Chondrocyte (in vitro differentiated cells): Measurements from ENCODE around the gene SLC26A11. TPM values are rescaled to one million over a fixed set of nuclear protein-coding genes. Genes with fewer than 3 reads are reported as not detected.

Experiments used
- DNase-seq: peaks from one replicate; pipeline ENCODE4 v3.0.0; 2021; ENCODE audit warnings: mixed read lengths, low spot score
- H3K27ac Mint-ChIP-seq: one replicate; pipeline ENCODE4 v1.8.0; 2021; ENCODE audit warnings: mild to moderate bottlenecking, moderate library complexity, mixed read lengths; ENCODE audit not compliant: unreplicated experiment
- H3K27me3 Mint-ChIP-seq: 2 replicates; pipeline ENCODE4 v1.8.0; 2021; ENCODE audit warnings: low read depth, mixed read lengths
- H3K36me3 Mint-ChIP-seq: 2 replicates; pipeline ENCODE4 v1.8.0; 2021; ENCODE audit warnings: low read depth, mixed read lengths
- H3K4me1 Mint-ChIP-seq: 2 replicates; pipeline ENCODE4 v1.8.0; 2021; ENCODE audit warnings: low read depth, mild to moderate bottlenecking, mixed read lengths
- H3K4me3 Mint-ChIP-seq: one replicate; pipeline ENCODE4 v1.8.0; 2021; ENCODE audit warnings: mild to moderate bottlenecking, moderate library complexity, mixed read lengths; ENCODE audit not compliant: unreplicated experiment
- H3K9me3 Mint-ChIP-seq: 2 replicates; pipeline ENCODE4 v1.8.0; 2021; ENCODE audit warnings: low read depth, mixed read lengths
- total RNA-seq: library from RNA; stranded (reverse); gene quantifications from 3 replicates; pipeline ENCODE4 v1.2.1, GENCODE V29; 2021
- TF ChIP-seq, protein P1 (sequence below): fragments of 200-600 bp; sonication (generic); IDR thresholded peaks from 2 replicates; pipeline ENCODE4 v1.5.0; 2021; ENCODE audit warnings: antibody characterized with exemption, mild to moderate bottlenecking, moderate library complexity

Gene SLC26A11
- total RNA-seq, 1 donor from 2014 or later, result 16.2 TPM

DNA sequence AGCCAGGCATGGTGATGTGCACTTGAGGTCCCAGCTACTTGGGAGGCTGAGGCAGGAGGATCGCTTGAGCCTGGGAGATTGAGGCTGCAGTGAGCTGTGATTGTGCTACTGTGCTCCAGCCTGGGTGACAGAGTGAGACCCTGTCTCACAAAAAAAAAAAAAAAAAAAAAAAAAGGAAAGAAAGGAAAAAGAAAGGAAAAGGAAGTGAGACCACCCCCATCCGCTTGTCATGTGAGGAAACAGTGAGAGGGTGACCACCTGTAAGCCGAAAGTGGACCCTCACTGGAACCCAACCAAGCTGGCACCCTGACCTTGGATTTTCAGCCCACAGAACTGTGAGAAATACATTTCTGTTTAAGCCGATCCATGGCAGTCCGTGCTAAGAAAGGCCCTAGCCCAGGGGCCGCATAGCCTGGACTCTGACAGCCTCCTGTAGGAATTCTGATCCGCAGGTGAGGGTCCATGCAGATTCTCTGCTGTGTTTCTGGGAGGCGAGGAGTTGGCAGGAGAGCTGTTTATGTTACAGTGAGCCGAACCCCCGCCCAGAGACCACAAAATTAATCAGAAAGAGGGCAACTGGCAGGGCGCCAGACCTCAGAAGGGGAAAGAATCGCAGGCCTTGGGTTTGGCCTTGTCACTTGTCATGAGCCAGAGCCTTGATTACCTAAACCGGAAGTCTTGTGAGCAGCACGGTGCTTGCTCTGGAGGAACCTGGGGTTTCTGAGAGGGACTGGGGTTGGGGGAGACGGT is 1.0 kb upstream of the SLC26A11 start:
- TF ChIP-seq, protein P1, sequence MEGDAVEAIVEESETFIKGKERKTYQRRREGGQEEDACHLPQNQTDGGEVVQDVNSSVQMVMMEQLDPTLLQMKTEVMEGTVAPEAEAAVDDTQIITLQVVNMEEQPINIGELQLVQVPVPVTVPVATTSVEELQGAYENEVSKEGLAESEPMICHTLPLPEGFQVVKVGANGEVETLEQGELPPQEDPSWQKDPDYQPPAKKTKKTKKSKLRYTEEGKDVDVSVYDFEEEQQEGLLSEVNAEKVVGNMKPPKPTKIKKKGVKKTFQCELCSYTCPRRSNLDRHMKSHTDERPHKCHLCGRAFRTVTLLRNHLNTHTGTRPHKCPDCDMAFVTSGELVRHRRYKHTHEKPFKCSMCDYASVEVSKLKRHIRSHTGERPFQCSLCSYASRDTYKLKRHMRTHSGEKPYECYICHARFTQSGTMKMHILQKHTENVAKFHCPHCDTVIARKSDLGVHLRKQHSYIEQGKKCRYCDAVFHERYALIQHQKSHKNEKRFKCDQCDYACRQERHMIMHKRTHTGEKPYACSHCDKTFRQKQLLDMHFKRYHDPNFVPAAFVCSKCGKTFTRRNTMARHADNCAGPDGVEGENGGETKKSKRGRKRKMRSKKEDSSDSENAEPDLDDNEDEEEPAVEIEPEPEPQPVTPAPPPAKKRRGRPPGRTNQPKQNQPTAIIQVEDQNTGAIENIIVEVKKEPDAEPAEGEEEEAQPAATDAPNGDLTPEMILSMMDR, result no peak
- Mint-ChIP-seq H3K4me1 (peaks cover 19% of the 10 kb centered on the region), H3K9me3 (no peaks in the 10 kb centered on the region), H3K4me3 (peak overlapping the region; percentile 89), H3K27ac (peak overlapping the region; percentile 91), H3K27me3 (no peaks in the 10 kb centered on the region), H3K36me3 (peaks cover 12% of the 10 kb centered on the region)
- DNase-seq, result no peak

DNA sequence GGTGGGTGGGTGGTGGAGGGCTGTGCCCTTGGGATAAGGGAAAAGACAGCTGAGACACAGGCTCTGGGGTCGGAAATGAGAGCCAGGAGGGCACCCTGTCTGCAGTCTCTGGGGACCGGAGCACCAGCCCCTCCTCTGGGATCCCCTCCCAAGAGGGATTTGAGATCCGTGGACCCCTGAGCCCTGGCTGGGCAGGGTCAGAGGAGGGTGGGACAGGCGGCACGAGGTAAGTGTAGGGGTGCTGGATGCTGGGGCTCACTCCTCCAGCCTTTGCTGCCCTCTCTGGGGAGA is 519 bp upstream of the SLC26A11 start:
- peak overlapping the region; percentile 89 for H3K4me3 Mint-ChIP-seq
- TF ChIP-seq, protein P1, result no peak
- H3K27ac Mint-ChIP-seq, result peak overlapping the region; percentile 91
- DNase-seq, result no peak
- H3K4me1 Mint-ChIP-seq, result peaks cover 19% of the 10 kb centered on the region
- no peaks in the 10 kb centered on the region for H3K9me3 Mint-ChIP-seq
- H3K36me3 Mint-ChIP-seq, result peaks cover 13% of the 10 kb centered on the region
- no peaks in the 10 kb centered on the region for H3K27me3 Mint-ChIP-seq

DNA sequence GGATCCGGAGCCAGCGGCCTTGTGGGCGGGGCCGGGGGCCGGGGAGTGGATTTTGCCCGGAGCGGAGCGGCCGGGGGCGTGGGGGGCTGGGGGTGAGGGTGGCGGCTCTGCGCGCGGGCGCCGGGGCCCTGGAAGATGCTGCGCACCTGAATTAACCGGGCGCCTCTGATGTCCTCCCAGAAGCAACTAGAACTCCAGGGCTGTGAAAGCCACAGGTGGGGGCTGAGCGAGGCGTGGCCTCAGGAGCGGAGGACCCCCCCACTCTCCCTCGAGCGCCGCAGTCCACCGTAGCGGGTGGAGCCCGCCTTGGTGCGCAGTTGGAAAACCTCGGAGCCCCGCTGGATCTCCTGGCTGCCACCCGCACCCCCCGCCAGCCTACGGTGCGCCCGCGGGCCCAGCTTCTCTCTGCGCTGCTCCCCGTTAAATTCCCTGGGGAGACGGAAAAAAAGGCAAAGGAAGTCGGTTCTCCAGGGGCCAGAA is 549 bp downstream of the SLC26A11 start:
- Mint-ChIP-seq H3K4me3 (peak overlapping the region; percentile 71), H3K9me3 (no peaks in the 10 kb centered on the region), H3K27me3 (no peaks in the 10 kb centered on the region), H3K27ac (no peak overlapping the region), H3K4me1 (peaks cover 19% of the 10 kb centered on the region), H3K36me3 (peaks cover 13% of the 10 kb centered on the region)
- no peak for DNase-seq
- TF ChIP-seq, protein P1, result no peak

DNA sequence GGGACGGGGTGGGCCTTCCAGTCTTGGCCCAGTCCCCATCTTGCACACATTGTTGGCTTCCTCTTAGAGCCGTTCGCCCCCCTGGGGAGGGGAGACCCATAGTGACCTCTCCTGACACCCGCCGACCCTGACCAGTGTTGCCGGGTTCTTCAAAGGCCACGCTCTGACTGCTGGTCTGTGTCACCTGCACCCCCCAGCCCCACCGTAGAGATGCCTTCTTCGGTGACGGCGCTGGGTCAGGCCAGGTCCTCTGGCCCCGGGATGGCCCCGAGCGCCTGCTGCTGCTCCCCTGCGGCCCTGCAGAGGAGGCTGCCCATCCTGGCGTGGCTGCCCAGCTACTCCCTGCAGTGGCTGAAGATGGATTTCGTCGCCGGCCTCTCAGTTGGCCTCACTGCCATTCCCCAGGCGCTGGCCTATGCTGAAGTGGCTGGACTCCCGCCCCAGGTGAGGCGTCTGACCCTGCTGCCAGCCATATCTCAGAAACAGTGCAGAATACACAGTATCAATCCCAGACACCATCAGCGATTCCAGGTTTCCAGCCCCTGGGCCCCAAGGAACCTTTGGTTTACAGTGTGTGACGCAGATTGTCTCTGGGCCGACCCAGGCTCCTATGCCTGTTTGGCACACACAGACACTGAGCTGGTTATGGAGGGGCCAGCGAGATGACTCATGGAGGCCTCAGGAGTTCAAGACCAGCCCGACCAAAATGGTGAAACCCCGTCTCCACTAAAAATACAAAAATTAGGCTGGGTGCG is 1.3 kb downstream of the SLC26A11 start:
- Mint-ChIP-seq H3K4me3 (peak overlapping the region; percentile 71), H3K9me3 (no peaks in the 10 kb centered on the region), H3K36me3 (peaks cover 9% of the 10 kb centered on the region), H3K4me1 (peaks cover 19% of the 10 kb centered on the region), H3K27me3 (no peaks in the 10 kb centered on the region), H3K27ac (no peak overlapping the region)
- TF ChIP-seq, protein P1, result no peak
- no peak for DNase-seq

DNA sequence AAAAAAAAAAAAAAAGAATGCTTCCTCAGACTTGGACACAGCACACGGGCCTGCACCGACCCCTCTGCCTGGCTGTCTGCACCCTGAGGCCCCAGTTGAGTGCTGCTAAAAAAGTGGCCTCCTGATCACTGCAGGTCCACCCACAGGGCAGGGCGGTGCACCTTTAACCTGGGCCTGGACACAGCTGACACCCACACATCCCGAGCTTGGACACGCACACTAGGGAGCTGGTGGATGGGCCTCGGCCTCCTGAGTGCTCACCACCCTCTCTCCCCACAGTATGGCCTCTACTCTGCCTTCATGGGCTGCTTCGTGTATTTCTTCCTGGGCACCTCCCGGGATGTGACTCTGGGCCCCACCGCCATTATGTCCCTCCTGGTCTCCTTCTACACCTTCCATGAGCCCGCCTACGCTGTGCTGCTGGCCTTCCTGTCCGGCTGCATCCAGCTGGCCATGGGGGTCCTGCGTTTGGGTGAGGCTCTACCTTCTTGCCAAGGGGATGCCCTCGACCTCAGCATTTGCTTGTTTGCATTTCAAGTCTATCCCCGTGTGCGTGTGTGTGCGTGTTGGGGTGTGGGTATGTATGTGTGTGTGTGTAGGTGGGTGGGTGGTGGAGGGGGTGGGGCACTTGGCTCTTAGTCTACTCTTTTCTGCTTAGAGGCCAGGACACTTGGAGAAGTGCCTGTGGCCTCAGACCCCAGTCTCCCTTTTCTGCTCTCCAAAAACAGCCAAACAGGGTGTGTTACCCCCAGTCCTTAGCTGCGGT is 2.3 kb downstream of the SLC26A11 start:
- H3K27me3 Mint-ChIP-seq, result no peaks in the 10 kb centered on the region
- no peak overlapping the region for H3K27ac Mint-ChIP-seq
- TF ChIP-seq, protein P1, result no peak
- H3K9me3 Mint-ChIP-seq, result no peaks in the 10 kb centered on the region
- peak; percentile 62 for DNase-seq
- H3K36me3 Mint-ChIP-seq, result peaks cover 7% of the 10 kb centered on the region
- H3K4me1 Mint-ChIP-seq, result peaks cover 19% of the 10 kb centered on the region
- H3K4me3 Mint-ChIP-seq, result no peak overlapping the region
